HEK293 (cell line): Measurements from ENCODE around the gene ITGA8.

Experiments
- CTCF ChIA-PET: fragments of 350-600 bp; formaldehyde crosslinking; extraction: SDS; loops from one replicate; lab custom pipeline; 2021; ENCODE audit warnings: antibody characterized with exemption; lab: Yijun Ruan, JAX
- POLR2A ChIA-PET: fragments of 300-600 bp; formaldehyde crosslinking; extraction: SDS; loops from one replicate; lab custom pipeline; 2020; ENCODE audit warnings: antibody characterized with exemption, inconsistent platforms; lab: Yijun Ruan, JAX
- H3K27ac ChIP-seq: fragments of 200-500 bp; sonication (Bioruptor generic); 2 replicates; pipeline ENCODE4 v1.5.1; 2014; ENCODE audit warnings: low read depth, low read length, control low read depth, inconsistent platforms; ENCODE audit errors: extremely low read depth
- H3K36me3 ChIP-seq, 2 experiments: fragments of 200-500 bp in 1 of 2; sonication (Bioruptor generic) in 1 of 2; 1 replicate in 1 of 2; 2 replicates in 1 of 2; pipeline ENCODE4 v1.5.1; 2014 to 2017; ENCODE audit warnings: inconsistent platforms in 2 of 2, low read length in 2 of 2; ENCODE audit not compliant: control insufficient read depth in 2 of 2, insufficient read depth in 1 of 2
- H3K4me1 ChIP-seq: fragments of 200-500 bp; sonication (Bioruptor generic); 2 replicates; pipeline ENCODE4 v1.5.1; 2014; ENCODE audit warnings: mild to moderate bottlenecking, low read length, inconsistent platforms; ENCODE audit not compliant: control insufficient read depth, insufficient read depth
- H3K4me3 ChIP-seq: 2 replicates; pipeline ENCODE4 v1.5.1; 2011; ENCODE audit warnings: low read depth, mild to moderate bottlenecking, control low read depth, low read length, moderate library complexity
- H3K9me3 ChIP-seq: fragments of 200-500 bp; sonication (Bioruptor generic); 2 replicates; pipeline ENCODE4 v1.5.1; 2014; ENCODE audit warnings: low read depth, low read length, inconsistent platforms; ENCODE audit not compliant: control insufficient read depth, insufficient read depth
- GLI4 ChIP-seq: fragments of 450-650 bp; formaldehyde crosslinking; IDR thresholded peaks from 2 replicates; pipeline ENCODE4 v1.5.1; 2016; ENCODE audit warnings: missing biosample characterization, missing genetic modification characterization
- PBX3 ChIP-seq: sonication (generic); formaldehyde crosslinking; IDR thresholded peaks from 2 replicates; pipeline ENCODE4 v1.8.1; 2022; ENCODE audit warnings: mild to moderate bottlenecking, moderate library complexity, missing genetic modification reagents
- PRDM4 ChIP-seq: fragments of 450-650 bp; formaldehyde crosslinking; IDR thresholded peaks from 2 replicates; pipeline ENCODE4 v1.5.1; 2017; ENCODE audit warnings: missing biosample characterization, missing genetic modification characterization
- ZBTB26 ChIP-seq: fragments of 450-650 bp; formaldehyde crosslinking; optimal IDR thresholded peaks from 2 replicates; pipeline ENCODE3; 2016; ENCODE audit warnings: missing biosample characterization, mild to moderate bottlenecking, missing genetic modification characterization
- ZNF23 ChIP-seq: fragments of 450-650 bp; formaldehyde crosslinking; IDR thresholded peaks from 2 replicates; pipeline ENCODE4 v1.5.1; 2016; ENCODE audit warnings: missing biosample characterization, missing genetic modification characterization, borderline replicate concordance
- ZNF292 ChIP-seq: fragments of 450-650 bp; formaldehyde crosslinking; IDR thresholded peaks from 2 replicates; pipeline ENCODE4 v1.5.1; 2016; ENCODE audit warnings: low read depth, missing biosample characterization, missing genetic modification characterization, borderline replicate concordance
- ZNF510 ChIP-seq: fragments of 450-650 bp; formaldehyde crosslinking; IDR thresholded peaks from 2 replicates; pipeline ENCODE4 v1.5.1; 2018; ENCODE audit warnings: mild to moderate bottlenecking, missing genetic modification characterization, missing biosample characterization; ENCODE audit not compliant: insufficient replicate concordance
- ZNF530 ChIP-seq: fragments of 450-650 bp; formaldehyde crosslinking; IDR thresholded peaks from 2 replicates; pipeline ENCODE4 v1.5.1; 2016; ENCODE audit warnings: low read depth, missing biosample characterization, missing genetic modification characterization
- ZNF624 ChIP-seq: fragments of 450-650 bp; formaldehyde crosslinking; IDR thresholded peaks from 2 replicates; pipeline ENCODE4 v1.5.1; 2017; ENCODE audit warnings: missing biosample characterization, missing genetic modification characterization
- ZNF692 ChIP-seq: fragments of 450-650 bp; formaldehyde crosslinking; IDR thresholded peaks from 2 replicates; pipeline ENCODE4 v1.5.1; 2016; ENCODE audit warnings: missing biosample characterization, missing genetic modification characterization
- ZNF791 ChIP-seq: fragments of 450-650 bp; formaldehyde crosslinking; IDR thresholded peaks from 2 replicates; pipeline ENCODE4 v1.5.1; 2016; ENCODE audit warnings: missing biosample characterization, missing genetic modification characterization
- ZSCAN18 ChIP-seq: fragments of 450-650 bp; formaldehyde crosslinking; IDR thresholded peaks from 2 replicates; pipeline ENCODE4 v1.5.1; 2016; ENCODE audit warnings: missing biosample characterization, missing genetic modification characterization
- ZSCAN4 ChIP-seq: fragments of 450-650 bp; formaldehyde crosslinking; IDR thresholded peaks from 2 replicates; pipeline ENCODE4 v1.5.1; 2017; ENCODE audit warnings: missing biosample characterization, missing genetic modification characterization
- ZSCAN5A ChIP-seq: fragments of 450-650 bp; formaldehyde crosslinking; IDR thresholded peaks from 2 replicates; pipeline ENCODE4 v1.5.1; 2016; ENCODE audit warnings: missing biosample characterization, missing genetic modification characterization

ITGA8 gene

GRCh38 chr10:15483215-15484075 lies 236.3 kb downstream of the ITGA8 start:
- Histone ChIP-seq H3K4me1 (peaks cover 17% of the 10 kb centered on the region), H3K36me3 (no peaks in the 10 kb centered on the region), H3K4me3 (no peak overlapping the region), H3K27ac (no peak overlapping the region), H3K9me3 (no peaks in the 10 kb centered on the region)
- ChIA-PET CTCF (interaction anchor here (0.9 kb wide), 1 partner anchor 44 kb away, joined by 3 read pairs; no protein-coding TSS in a partner anchor), POLR2A (no interaction called here)
- TF ChIP-seq ZNF530 = no peak
- TF ChIP-seq ZSCAN4 (tag by site-specific recombination) = peak; percentile 55

- no peaks in the 10 kb centered on the region for H3K36me3 ChIP-seq
- TF ChIP-seq PBX3 (CRISPR knock-in tag) (no peak), ZNF292 (tag by site-specific recombination) (no peak), GLI4 (tag by site-specific recombination) (no peak)
- no peak overlapping the region for H3K4me3 ChIP-seq
- ChIA-PET CTCF (no interaction called here), POLR2A (no interaction called here)
- H3K9me3 ChIP-seq = no peaks in the 10 kb centered on the region
- no peak overlapping the region for H3K27ac ChIP-seq
- H3K4me1 ChIP-seq = peaks cover 14% of the 10 kb centered on the region
Measured at GRCh38 chr10:15482156-15482555, 237.6 kb downstream of the ITGA8 start.

GRCh38 chr10:15478950-15479349 lies 240.8 kb downstream of the ITGA8 start:
- Histone ChIP-seq H3K9me3 (no peaks in the 10 kb centered on the region), H3K4me3 (no peak overlapping the region), H3K36me3 (no peaks in the 10 kb centered on the region), H3K4me1 (peaks cover 2% of the 10 kb centered on the region; the same call in 1 of the 2 replicates), H3K27ac (no peak overlapping the region)
- TF ChIP-seq ZNF692 (no peak), ZBTB26 (tag by site-specific recombination) (no peak), ZSCAN5A (tag by site-specific recombination) (no peak), ZNF791 (tag by site-specific recombination) (no peak), ZNF23 (tag by site-specific recombination) (no peak), PRDM4 (tag by site-specific recombination) (no peak), ZNF624 (tag by site-specific recombination) (no peak), ZSCAN18 (no peak), ZNF510 (tag by site-specific recombination) (no peak)
- POLR2A ChIA-PET = no interaction called here
- CTCF ChIA-PET = interaction anchor here (0.5 to 1.2 kb wide), 4 partner anchors 46 to 421 kb away, joined by 3 to 5 read pairs (median 4); no protein-coding TSS in a partner anchor
